Right ventricle myocardium superior (tissue), 1 donor: ENCODE data around the gene ARHGAP26. TPM values are rescaled to one million over a fixed set of nuclear protein-coding genes. Genes with fewer than 3 reads are reported as not detected.

Experiments used
- ATAC-seq: fragments of 200-7000 bp; cut with Tn5 transposase; one replicate; pipeline ENCODE4 v1.9.1; 2020; ENCODE audit warnings: mild to moderate bottlenecking; ENCODE audit not compliant: poor library complexity
- DNase-seq: peaks from one replicate; pipeline ENCODE4 v3.0.0-alpha.2; 2020
- intact Hi-C: fragments of 100-400 bp; cut with DNase I; formaldehyde crosslinking; loops from one replicate; pipeline ENCODE4 v1.11.2; 2022
- total RNA-seq: library from RNA; stranded (reverse); fragmentation: NEBNext Ultra II Directional; extraction: Animal tissue kit (Norgen Biotek cat#: 25700); gene quantifications from one replicate; pipeline ENCODE4 v1.2.1, GENCODE V29; 2021
- donor health status: DM: no; HTN: yes; CAD: no; lungs with severe emphysema.

ARHGAP26 gene
- total RNA-seq, 1 donor from 2014 or later = 32.5 TPM

DNA sequence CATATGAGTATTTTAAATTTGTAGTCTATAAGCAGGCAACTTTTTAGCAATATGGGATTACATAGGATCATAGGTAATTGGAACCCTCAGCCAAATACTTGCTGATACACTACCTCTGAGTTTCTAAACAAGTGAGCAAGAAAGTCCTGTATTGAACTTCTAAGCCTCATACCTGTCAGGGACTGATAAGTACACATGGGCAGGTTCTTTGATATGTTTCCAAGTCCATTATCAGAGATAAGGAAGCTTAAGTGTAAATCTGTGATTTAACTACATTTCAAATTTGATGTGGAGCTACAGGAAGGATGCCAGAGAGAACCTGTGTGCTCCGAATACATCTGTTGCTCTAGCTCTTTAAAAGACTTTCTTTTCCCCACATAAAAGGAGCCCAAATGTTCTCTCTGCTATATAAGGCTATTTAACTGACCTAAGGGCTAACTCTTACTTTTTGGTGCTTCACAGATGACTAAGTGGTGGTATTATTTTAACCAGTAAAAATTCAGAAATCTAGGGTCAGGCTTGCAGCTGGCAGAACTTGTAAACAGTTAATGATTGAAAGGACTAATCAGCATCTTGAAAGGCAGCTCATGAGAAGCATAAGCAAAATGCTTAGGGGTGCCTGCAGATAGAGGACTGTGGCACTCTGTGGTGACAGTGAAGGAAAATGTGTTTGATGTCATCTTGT is 404.7 kb downstream of the ARHGAP26 start:
- intact Hi-C loops = no loop called here
- DNase-seq = no peak

DNA sequence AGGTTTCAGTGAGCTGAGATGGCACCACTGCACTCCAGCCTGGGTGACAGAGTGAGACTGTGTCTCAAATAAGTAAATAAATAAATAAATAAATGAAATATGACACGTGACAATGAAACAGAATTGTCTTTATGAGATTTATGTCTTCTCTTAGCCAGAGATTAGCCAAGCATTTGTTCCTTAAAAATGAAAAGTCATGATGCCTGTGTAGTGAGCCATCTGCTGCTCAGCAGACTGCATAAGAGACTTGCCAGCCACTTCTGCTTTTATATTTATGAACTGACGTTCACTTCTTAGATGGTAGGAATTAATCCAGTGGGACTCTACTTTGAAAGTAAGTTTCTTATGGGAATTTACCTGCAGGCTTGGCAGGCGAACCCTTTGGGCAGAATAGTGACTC is 405.9 kb downstream of the ARHGAP26 start:
- ATAC-seq (peak; percentile 36), DNase-seq (no peak)
- intact Hi-C loops = no loop called here

More for the DNA sequence above, 404.7 kb downstream of the ARHGAP26 start:
- ATAC-seq = no peak

DNA sequence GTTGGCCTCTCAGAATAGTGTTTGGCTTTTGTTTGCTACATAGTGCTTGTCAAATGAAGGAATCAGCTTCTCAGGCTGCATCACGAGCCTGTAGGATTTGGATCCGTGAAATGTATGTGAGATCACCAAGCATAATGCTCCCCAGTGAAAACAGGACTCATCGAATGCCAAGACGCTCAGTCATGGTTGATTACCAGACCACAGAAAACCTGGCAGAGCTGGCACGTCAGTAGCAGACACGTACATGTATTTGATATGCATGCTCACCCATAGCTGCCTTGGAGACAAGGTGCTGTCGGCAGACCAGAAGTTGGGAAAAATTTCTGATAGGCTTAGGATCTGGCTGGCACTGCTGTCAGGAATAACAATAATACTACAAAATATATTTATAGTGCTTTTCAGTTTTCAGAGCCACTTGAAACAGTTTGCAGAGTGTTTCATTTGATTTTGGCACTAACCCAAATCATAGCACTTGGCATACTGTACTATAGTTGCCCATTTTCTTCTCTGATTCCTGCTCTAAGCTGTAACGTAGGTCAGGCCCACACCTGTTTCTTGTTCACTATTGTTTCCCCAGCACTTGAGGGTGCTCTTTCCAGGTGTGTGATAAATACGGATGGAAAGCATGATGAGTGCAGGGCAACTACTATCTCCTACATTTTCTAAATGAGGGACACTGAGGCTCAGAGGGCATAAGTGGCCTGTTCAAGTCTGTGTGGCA is 407.2 kb downstream of the ARHGAP26 start:
- no peak for DNase-seq
- ATAC-seq = peak; percentile 70
- intact Hi-C loops = no loop called here

DNA sequence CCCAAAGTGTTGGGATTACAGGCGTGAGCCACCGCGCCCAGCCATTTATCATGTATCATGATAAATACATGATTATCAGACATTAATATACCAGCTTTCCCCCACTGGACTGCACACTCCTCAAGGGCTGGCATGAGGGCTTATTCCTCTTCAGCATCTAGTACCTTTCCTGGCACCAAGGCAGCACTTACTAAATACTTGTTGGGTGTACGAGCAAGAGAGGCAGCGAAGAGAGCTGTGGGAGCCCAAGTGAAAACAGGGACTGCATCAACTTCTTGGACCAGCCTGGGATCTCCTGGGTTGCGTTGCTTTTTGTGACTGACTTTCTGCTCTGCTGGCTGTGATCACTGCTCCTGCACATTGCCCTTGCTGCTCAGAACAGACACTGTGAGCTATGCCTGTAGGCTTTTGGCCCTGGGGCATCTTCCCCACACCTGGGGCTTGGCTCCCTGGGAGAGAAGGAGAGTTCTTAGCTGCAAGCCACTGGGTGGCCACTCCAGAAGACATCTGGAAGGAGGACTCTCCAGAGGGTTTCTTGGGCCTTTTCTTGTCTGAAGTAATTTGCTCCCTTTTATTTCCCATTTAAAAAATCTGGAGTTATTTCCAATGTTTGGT is 409.1 kb downstream of the ARHGAP26 start:
- intact Hi-C loops = no loop called here
- DNase-seq = no peak
- no peak for ATAC-seq

DNA sequence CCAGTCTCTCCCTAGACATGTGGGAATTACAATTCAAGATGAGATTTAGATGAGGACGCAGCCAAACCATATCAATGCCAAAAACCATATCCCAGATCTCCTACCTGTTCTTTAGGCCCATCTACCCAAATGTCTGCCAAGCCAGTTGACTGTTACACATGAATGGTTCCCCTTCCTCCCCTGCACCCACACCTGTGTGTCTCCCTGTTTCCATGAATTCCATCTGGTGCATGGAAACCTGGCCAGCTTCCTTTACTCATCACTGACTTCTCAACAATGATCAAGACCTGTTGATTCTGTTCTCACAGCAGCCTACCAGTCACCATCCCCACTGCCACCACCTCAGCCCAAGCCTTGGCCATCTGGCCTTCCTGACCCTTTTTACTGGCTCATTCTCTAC is 410.6 kb downstream of the ARHGAP26 start:
- intact Hi-C loops = no loop called here
- ATAC-seq = no peak
- no peak for DNase-seq

DNA sequence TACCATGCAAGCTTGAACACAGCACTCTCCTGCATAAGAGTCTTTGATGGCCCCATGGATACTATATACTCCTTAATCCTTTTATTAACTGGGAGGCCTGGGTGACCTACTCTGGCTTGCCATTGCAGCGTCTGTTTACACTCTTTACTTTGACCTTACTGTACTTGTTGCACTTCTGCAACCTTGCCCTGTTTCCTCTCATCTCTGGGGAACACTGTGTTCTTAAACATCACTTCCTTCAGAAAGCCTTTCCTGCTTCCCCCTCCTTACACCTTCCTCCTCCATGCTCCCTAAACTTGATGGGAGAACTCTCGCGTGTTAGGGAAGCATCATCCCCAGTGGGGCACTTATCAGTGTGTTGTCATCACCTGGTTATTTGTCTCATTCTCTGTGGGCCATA is 411.0 kb downstream of the ARHGAP26 start:
- DNase-seq (no peak), ATAC-seq (no peak)
- intact Hi-C loops = no loop called here

DNA sequence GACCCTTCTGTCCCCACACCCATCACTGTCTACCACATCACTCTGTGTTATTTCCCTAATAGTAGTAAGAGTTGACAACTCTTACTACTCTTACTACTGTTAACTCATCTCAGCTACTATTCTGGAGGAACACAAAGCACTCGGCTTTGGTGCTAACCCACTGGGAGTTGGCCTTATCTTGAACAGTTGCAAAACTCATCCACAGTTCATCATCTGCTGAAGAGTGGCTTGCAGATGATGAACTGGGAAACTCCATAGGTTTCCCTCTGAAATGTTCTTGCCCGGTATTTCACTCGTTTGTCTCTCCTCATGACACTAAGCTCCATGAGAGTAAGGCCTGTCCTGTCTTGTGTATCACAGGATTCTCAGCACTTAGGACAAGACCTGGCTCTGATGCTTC is 411.9 kb downstream of the ARHGAP26 start:
- ATAC-seq = peak; percentile 4
- no peak for DNase-seq
- intact Hi-C loops = no loop called here

DNA sequence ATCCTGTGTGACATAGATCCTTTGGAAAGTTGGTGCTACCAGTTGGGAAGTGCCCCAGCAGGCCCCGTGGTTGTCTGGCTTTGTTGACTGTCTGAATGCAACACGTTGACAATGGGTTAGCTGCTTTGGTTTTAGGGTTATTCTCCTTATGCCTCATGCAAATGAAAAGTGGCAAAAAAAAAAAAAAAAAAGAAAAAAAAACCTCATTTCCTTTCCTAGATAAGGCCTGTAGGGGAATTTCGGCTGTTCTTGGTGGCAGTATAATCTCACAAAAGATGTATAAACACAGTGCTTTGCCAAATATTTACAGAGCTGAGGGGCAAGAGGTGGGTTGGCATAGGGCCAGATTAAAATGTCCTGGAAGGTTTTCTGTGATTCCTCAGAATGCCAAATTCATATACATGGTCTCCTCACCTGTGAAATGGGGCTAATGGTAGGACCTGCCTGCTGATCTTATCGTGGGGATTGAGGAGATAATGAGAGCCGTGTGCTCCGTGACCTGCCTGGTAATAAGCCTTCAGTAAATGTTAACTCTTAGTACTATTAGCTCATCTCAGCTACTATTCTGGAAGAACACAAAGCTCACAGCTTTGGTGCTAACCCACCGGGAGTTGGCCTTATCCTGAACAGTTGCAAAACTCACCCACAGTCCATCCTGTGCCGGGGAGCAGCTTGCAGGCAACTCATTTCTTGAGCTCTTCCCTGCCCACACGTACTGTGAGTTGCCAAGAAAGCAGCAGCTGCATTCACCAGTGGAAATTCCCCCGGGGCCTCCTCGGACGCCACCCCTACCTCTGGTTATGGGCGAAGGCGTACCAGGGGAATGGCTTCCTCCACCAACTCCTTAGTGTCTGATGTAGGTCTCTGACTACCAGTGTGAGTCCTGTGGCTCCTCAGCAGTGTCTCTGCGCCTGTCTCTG is 413.0 kb downstream of the ARHGAP26 start:
- intact Hi-C loops = no loop called here
- ATAC-seq (peak; percentile 59), DNase-seq (peak; percentile 53)

DNA sequence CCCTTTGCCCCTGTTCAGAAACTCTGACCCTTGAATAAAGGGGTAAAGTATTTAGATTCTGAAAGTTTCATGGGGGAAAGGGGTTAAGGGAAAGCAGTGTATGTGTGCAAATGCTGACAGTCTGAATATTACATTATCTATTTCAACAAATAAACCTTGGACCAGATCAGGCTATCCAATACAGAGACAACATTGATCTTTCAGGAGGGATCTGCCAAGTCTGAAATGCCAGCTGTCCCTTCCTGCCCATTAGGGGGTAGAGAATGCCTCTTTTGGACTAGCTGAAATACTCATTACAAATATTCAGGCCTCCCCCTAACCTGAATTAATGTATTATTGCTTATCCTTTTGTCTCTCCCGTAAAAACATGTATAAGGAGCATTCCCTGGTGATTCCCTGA is 413.8 kb downstream of the ARHGAP26 start:
- ATAC-seq (no peak), DNase-seq (no peak)
- intact Hi-C loops = no loop called here

DNA sequence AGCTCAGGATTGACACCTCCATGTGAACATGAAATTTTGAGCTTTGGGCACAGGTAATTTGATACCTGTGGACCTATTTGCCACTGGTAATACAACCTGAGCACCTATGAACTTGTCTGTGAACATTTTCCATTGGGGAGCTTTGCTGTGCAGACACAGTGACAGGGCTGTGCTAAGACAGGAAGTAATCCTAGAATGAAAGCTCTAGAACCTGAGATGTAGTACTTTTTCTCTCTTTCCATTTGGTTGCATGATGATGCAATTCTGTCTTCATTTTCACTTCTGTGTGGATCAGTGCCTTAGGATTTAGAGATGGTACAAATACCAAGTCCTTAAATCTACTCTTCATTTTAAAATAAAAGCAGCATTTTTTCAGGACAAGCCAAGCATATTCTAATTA is 416.4 kb downstream of the ARHGAP26 start:
- intact Hi-C loops = no loop called here

DNA sequence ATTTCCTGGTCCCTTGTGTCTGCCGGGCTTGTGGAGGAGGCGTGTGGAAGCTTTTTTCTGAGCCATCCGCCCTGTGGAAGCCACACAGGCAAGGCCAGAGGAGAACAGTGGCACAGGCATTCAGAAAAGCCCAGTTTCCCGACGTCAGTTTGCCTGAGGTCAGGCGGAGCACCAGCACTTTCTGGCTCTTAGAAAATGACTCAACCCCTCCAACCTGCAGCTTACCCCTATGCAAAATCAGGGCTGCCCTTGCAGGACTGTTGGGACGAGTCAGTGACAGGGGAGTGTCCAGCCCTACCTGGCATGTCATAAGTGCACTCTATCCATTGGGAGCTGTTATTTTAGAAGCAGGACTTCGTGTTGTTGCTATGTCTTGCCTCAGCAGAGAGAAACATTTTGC is 417.3 kb downstream of the ARHGAP26 start:
- intact Hi-C loops = no loop called here
- no peak for ATAC-seq

More for the DNA sequence above, 416.4 kb downstream of the ARHGAP26 start:
- DNase-seq (no peak), ATAC-seq (no peak)

DNA sequence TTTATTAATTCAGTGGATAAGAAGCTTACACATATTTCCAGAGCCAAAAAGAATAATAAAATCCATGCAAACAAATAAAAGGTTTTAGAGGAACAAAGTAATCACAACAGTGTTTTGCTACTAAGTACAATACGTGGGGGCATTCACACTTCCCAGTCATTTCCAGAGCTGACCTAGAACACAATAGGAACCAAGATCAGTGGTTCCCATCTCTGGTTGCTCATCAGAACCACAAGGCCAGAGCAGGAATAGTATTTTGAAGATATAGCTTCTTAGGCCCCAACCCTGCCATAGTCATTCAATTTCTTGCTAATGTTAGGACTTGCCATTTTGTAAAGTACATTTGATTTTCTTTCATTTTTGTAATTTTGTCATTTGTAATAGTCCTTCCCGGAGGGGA is 417.9 kb downstream of the ARHGAP26 start:
- intact Hi-C loops = no loop called here
- ATAC-seq = no peak

More for the DNA sequence above, 417.3 kb downstream of the ARHGAP26 start:
- DNase-seq = no peak

DNA sequence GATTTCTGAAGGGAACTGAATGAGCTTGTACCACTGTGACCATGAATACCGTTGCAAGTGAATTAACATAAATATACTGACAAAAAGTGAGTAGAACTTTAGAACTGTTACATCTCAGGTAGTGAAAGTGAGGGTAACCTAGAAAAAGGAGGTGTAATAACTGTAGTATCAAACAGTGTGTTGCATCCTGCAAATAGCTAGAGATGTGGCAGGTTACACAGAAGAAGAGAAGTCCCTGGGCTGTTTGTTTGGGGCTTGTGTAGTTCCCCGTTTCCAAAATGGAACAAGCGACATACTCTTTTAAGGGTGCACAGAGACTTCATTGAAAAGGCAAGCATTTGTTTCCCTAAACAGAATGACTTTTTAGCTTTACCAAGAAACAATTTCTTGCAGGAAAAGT is 418.5 kb downstream of the ARHGAP26 start:
- DNase-seq (no peak), ATAC-seq (no peak)
- intact Hi-C loops = no loop called here

More for the DNA sequence above, 417.9 kb downstream of the ARHGAP26 start:
- no peak for DNase-seq

DNA sequence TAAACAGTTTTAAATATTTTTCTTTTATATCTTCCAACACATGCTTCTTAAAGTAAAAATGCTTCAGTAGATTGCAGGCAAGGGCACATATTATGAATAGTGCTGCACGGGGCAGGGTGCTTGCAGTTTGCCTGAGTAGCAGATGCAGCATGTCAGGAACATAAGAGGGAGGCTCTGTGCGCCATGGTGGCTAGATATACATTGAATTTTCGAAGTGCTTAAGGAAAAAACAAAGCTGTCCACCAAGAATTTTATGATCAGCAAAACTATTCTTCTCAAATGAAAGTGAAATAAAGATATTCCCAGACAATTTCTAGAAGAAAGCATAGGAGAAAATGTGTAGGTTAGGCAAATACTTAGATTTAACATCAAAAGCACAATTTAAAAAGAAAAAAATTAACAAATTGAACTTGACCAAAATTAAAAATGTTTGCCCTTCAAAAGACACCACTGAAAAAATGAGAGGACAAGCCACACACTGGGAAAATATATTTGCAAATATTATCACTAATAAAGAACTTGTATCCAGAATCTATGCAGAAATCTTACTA is 420.2 kb downstream of the ARHGAP26 start:
- DNase-seq (no peak), ATAC-seq (no peak)
- intact Hi-C loops = no loop called here

DNA sequence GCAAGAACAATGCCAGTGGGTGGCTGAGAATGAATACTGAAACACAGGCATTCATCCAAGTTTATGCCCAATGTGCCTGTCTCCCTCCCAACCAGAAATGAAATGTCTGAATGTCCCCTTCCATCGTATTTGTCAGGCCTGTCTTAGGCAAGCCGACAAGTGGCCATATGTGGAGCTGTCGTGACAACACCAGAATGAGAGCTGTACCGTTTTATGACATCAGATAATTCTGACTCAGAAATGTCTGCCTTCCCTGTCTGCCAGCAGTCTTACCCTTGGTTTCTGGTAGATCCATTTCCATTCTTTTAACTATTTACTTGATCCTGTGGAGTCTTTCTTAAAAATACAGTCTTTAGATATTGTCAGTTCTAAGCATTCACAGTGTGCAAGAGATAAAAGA is 421.5 kb downstream of the ARHGAP26 start:
- DNase-seq (no peak), ATAC-seq (no peak)
- intact Hi-C loops = no loop called here

DNA sequence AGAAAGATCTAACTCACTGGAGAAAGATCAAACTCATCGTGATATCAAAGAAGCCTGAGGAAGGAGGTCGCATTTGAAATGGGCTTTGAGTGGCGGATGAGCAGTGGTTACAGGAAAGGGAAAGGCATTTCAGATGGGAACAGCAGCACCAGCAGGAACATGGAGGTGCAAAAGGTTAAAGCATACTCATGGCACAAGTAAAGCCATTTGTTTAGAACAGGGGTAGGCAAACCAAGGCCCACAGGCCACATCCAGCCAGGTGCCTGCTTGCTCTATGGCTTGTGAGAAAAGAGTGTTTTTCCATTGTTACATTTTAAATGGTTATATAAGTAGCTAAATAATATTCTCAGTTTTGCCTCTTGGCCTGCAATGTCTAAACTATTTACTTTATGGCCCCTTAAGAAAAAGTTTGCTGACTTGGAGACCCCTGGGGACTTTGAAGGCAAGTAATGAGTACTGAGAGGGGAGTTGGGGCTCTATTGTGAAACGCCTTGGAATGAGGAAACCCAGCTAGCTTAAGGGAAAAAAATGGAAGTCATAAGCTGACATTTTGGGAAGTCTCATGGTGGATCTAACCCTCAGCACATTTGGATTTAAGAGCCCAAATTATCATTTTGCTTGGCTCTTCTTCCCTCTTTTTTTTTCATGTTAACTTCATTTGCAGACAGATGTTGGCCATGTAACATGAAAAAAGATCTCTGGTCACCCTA is 422.2 kb downstream of the ARHGAP26 start:
- ATAC-seq = peak; percentile 24
- intact Hi-C loops = no loop called here

DNA sequence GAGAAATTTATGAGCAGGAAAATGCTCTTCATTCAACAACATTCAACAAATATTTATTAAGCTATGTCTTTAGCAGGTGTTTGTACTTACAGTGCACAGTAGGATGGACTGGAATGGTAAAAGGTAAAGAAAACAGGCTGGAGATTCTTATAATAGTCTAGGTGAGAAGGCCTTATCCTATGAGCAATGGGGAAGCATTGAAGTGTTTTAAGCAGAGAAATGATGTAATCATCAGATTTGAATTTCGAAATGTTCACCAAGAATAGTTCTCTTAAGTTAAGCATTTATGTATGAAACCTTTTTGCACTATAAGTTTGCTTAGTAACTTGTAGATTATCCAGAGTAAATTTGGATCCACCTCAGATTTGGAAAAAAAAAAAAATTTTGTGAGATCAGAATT is 424.0 kb downstream of the ARHGAP26 start:
- ATAC-seq (no peak), DNase-seq (no peak)
- intact Hi-C loops = no loop called here

More for the DNA sequence above, 422.2 kb downstream of the ARHGAP26 start:
- DNase-seq = no peak

DNA sequence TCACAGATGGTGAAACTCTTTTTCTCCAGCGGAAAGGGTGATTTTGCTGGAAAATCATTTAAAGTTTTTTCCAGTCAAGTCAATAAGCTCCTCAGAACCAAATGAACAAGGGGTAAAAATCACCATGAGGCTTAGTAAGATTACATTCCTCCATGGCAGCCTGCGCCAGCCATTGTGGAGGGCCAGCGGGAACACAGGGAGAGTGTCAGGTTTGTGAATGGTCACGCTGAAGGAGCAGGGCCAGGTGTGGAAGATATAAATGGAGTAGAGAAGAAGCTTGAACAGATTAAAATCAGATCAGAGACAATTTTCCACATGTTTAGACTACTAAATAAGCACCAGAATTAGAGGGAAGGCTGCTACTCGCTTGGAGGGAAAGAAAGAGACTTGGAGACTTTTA is 424.5 kb downstream of the ARHGAP26 start:
- ATAC-seq = no peak
- no peak for DNase-seq
- intact Hi-C loops = loop anchor here (5.0 kb wide), 1 partner anchor 92 kb away; no protein-coding TSS in a partner anchor
